Glomerular visceral epithelial cell (primary cell): ENCODE data around the gene MNT.

Source experiments
- DNase-seq: peaks from one replicate; pipeline ENCODE4 v3.0.0-alpha.2; 2016; ENCODE audit errors: extremely low spot score

The MNT gene

GRCh38 chr17:2416010-2416734, 15.3 kb upstream of the MNT start:
- peak; percentile 91 for DNase-seq

GRCh38 chr17:2415081-2415480, 14.2 kb upstream of the MNT start:
- DNase-seq, result no peak

- DNase-seq, result no peak
These were observed 13.7 kb upstream of the MNT start for GRCh38 chr17:2414446-2415064.

GRCh38 chr17:2412561-2413021, 11.7 kb upstream of the MNT start:
- no peak for DNase-seq

GRCh38 chr17:2410951-2411350, 10.1 kb upstream of the MNT start:
- DNase-seq, result no peak

- DNase-seq, result peak; percentile 87
These were observed 6.3 kb upstream of the MNT start for GRCh38 chr17:2406903-2407790.

GRCh38 chr17:2406271-2406902, 5.5 kb upstream of the MNT start:
- no peak for DNase-seq

GRCh38 chr17:2405247-2405926, 4.5 kb upstream of the MNT start:
- DNase-seq, result peak; percentile 71

GRCh38 chr17:2403044-2403443, 2.2 kb upstream of the MNT start:
- no peak for DNase-seq

- no peak for DNase-seq
These were observed 1.7 kb upstream of the MNT start for GRCh38 chr17:2402544-2402943.

GRCh38 chr17:2401426-2402221, 764 bp upstream of the MNT start:
- peak; percentile 100 for DNase-seq

GRCh38 chr17:2400474-2400866, 390 bp downstream of the MNT start:
- peak; percentile 53 for DNase-seq

GRCh38 chr17:2399572-2400473, 1.0 kb downstream of the MNT start:
- DNase-seq, result peak; percentile 97

- peak; percentile 71 for DNase-seq
These were observed 1.9 kb downstream of the MNT start for GRCh38 chr17:2398655-2399571.

GRCh38 chr17:2398182-2398581, 2.7 kb downstream of the MNT start:
- no peak for DNase-seq

GRCh38 chr17:2397247-2398171, 3.4 kb downstream of the MNT start:
- no peak for DNase-seq

- DNase-seq, result peak; percentile 98
These were observed 4.2 kb downstream of the MNT start for GRCh38 chr17:2396568-2397246.
